Body of pancreas (tissue), 4 donors: ENCODE data around the gene NPIPB8. TPM values are rescaled to one million over a fixed set of nuclear protein-coding genes. Genes with fewer than 3 reads are reported as not detected.
A peak's percentile ranks its signal among the peaks of the same experiment; 100 is the strongest.
"Not testable (repeated sequence)": the region's sequence is repeated elsewhere in the genome, so short reads cannot be mapped to it uniquely, and the experiment has no call there.

Experiments
- ATAC-seq: fragments of 150-250 bp; one replicate; pipeline ENCODE4 v1.9.1; 2016
- DNase-seq, 4 donors: peaks; one replicate each; pipeline ENCODE4 v3.0.0-alpha.2; 2019
- H3K27ac ChIP-seq, 4 donors: fragments of 200-600 bp; sonication (generic); 1 replicate in 3 of 4; 2 replicates in 1 of 4; pipeline versions ENCODE4 v1.5.1 to v1.6.1; 2016 to 2019; ENCODE audit warnings: mild to moderate bottlenecking in 1 of 4, mixed read lengths in 1 of 4, moderate library complexity in 1 of 4
- H3K27me3 ChIP-seq, 2 donors: fragments of 200-600 bp; sonication (generic); one replicate each; pipeline ENCODE4 v1.6.0; 2016; ENCODE audit warnings: mild to moderate bottlenecking in 1 of 2
- H3K36me3 ChIP-seq, 2 donors: fragments of 200-600 bp; sonication (generic); replicated peaks in 1 of 2; 2 replicates each; pipeline ENCODE4 v1.5.1; 2016; ENCODE audit warnings: low read depth in 2 of 2; ENCODE audit not compliant: insufficient read depth in 1 of 2
- H3K4me1 ChIP-seq: fragments of 200-600 bp; sonication (generic); one replicate; pipeline ENCODE4 v1.6.0; 2016
- H3K4me3 ChIP-seq, 2 donors: fragments of 200-600 bp; sonication (generic); 1 replicate in 1 of 2; 2 replicates in 1 of 2; pipeline ENCODE4 v1.5.1; 2016 to 2019
- H3K9me3 ChIP-seq, 3 donors: fragments of 200-600 bp; sonication (generic); 1 replicate in 2 of 3; 2 replicates in 1 of 3; pipeline ENCODE4 v1.5.1; 2016
- POLR2A ChIP-seq, 3 donors: fragments of 450-650 bp; IDR thresholded peaks; one replicate each; pipeline ENCODE4 v1.6.1; 2016; ENCODE audit warnings: antibody characterized with exemption in 3 of 3, mild to moderate bottlenecking in 2 of 3
- WGBS, 2 donors: methylation state at CpG; one replicate each; pipeline ENCODE4 v1.1.5; 2017; 5-methylcytosine and 5-hydroxymethylcytosine counted together
- intact Hi-C: fragments of 100-400 bp; cut with DNase I; formaldehyde crosslinking; loops from one replicate; pipeline ENCODE4 v1.15.1; 2023
- total RNA-seq, 2 donors: library from RNA; depleted of rRNA; stranded (reverse); fragments of >200 nt; gene quantifications; one replicate each; pipeline ENCODE4 v1.1.0, GENCODE V29; 2016
- TF ChIP-seq, protein P1 (sequence below), 7 experiments: fragments of 450-650 bp in 4 of 7; fragments of 200-600 bp in 3 of 7; sonication (generic) in 3 of 7; IDR thresholded peaks; one replicate each; pipeline ENCODE4 v1.5.1; 2016 to 2019; ENCODE audit warnings: antibody characterized with exemption in 7 of 7

The NPIPB8 gene
- total RNA-seq, 2 donors from 2014 or later = 0.52 TPM; not detected in 1

GRCh38 chr16:28615486-28616223 lies 22.2 kb upstream of the NPIPB8 start:
- H3K9me3 ChIP-seq, H3K4me1 ChIP-seq, intact Hi-C loops, H3K4me3 ChIP-seq, ATAC-seq, H3K36me3 ChIP-seq, H3K27ac ChIP-seq, H3K27me3 ChIP-seq: not testable (repeated sequence)
- TF ChIP-seq, protein P1, sequence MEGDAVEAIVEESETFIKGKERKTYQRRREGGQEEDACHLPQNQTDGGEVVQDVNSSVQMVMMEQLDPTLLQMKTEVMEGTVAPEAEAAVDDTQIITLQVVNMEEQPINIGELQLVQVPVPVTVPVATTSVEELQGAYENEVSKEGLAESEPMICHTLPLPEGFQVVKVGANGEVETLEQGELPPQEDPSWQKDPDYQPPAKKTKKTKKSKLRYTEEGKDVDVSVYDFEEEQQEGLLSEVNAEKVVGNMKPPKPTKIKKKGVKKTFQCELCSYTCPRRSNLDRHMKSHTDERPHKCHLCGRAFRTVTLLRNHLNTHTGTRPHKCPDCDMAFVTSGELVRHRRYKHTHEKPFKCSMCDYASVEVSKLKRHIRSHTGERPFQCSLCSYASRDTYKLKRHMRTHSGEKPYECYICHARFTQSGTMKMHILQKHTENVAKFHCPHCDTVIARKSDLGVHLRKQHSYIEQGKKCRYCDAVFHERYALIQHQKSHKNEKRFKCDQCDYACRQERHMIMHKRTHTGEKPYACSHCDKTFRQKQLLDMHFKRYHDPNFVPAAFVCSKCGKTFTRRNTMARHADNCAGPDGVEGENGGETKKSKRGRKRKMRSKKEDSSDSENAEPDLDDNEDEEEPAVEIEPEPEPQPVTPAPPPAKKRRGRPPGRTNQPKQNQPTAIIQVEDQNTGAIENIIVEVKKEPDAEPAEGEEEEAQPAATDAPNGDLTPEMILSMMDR (IDR thresholded peaks at IDR 0.05) = peak; percentile 22 to 74 (median 65)
- peak; percentile 67 to 75 (median 72) for DNase-seq
- 48 to 58% methylated on average over 14 to 15 of the region's 24 CpGs for WGBS, 2 donors

- 85 to 86% methylated on average over 7 of the region's 7 CpGs for WGBS, 2 donors
- intact Hi-C loops, H3K27ac ChIP-seq: not testable (repeated sequence)
Observed at GRCh38 chr16:28616224-28616577, 21.7 kb upstream of the NPIPB8 start.

DNA sequence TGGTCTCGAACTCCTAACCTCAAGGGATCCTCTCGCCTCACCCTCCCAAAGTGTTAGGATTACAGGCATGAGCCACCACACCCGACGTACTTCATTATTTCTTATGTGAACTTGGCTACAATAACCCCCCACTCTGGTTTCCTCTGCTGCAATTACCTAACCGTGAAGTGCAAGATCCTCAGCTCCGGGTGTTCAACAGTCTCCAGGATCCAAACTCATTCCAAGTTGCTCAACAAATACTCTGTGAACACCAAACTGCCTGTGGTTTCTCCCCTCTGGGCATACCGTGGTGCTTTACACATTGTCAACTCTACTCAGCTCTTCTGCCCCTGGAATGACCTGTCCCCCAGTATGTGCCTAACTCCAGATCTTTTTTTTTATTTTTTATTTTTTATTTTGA lies 21.2 kb upstream of the NPIPB8 start:
- Histone ChIP-seq H3K4me3 (no peak overlapping the region), H3K9me3 (no peaks in the 10 kb centered on the region), H3K36me3 (peaks cover 0 to 1% of the 10 kb centered on the region in 2 donors), H3K4me1 (peaks cover 3% of the 10 kb centered on the region), H3K27ac (no peak overlapping the region), H3K27me3 (no peaks in the 10 kb centered on the region)
- intact Hi-C loops = no loop called here
- ATAC-seq (no peak), DNase-seq (no peak)
- TF ChIP-seq, protein P1 (IDR thresholded peaks at IDR 0.05) = no peak
- no peak for TF ChIP-seq POLR2A (IDR thresholded peaks at IDR 0.05)
- WGBS, 2 donors = 79 to 94% methylated on average over 7 of the region's 7 CpGs

More at GRCh38 chr16:28616224-28616577, 21.7 kb upstream of the NPIPB8 start:
- not testable (repeated sequence) for H3K36me3 ChIP-seq, H3K27me3 ChIP-seq, ATAC-seq, H3K4me1 ChIP-seq, DNase-seq, H3K4me3 ChIP-seq, H3K9me3 ChIP-seq

DNA sequence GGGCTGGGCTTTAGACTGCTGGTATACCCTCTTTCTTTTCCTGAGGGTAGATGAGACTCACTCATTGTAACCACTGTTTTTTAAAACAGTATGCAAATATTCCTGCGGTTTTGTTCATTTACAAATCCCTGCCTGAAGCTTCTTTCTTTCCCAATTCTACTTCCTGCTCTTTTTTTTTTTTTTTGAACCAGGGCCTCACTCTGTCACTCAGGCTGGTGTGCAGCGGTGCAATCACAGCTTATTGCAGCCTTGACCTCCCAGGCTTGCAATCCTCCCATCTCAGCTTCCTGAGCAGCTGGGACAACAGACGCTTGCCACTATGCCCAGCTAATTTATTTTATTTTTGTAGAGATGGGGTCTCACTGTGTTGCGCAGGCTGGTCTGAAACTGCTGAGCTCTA lies 20.0 kb upstream of the NPIPB8 start:
- WGBS, 2 donors = 53 to 57% methylated on average over 4 of the region's 4 CpGs
- no peak overlapping the region for H3K27ac ChIP-seq

GRCh38 chr16:28620316-28620715 lies 17.5 kb upstream of the NPIPB8 start:
- H3K9me3 ChIP-seq, DNase-seq, H3K27me3 ChIP-seq, H3K36me3 ChIP-seq, intact Hi-C loops, H3K4me3 ChIP-seq, ATAC-seq, H3K27ac ChIP-seq: not testable (repeated sequence)
- H3K4me1 ChIP-seq = peaks cover 14% of the 10 kb centered on the region
- 71 to 90% methylated on average over 1 of the region's 1 CpG for WGBS, 2 donors

More for the DNA sequence above, 20.0 kb upstream of the NPIPB8 start:
- no peaks in the 10 kb centered on the region for H3K9me3 ChIP-seq
- no peak for TF ChIP-seq POLR2A (IDR thresholded peaks at IDR 0.05)
- TF ChIP-seq, protein P1 (IDR thresholded peaks at IDR 0.05) = no peak
- H3K4me1 ChIP-seq = peaks cover 14% of the 10 kb centered on the region
- no peaks in the 10 kb centered on the region for H3K27me3 ChIP-seq
- peaks cover 0 to 1% of the 10 kb centered on the region in 2 donors for H3K36me3 ChIP-seq
- no peak for DNase-seq
- no peak for ATAC-seq
- intact Hi-C loops = no loop called here
- H3K4me3 ChIP-seq = no peak overlapping the region
